Thyroid gland (tissue), 4 donors: ENCODE measurements around the gene TANC2. TPM values are rescaled to one million over a fixed set of nuclear protein-coding genes. Genes with fewer than 3 reads are reported as not detected.
"Not testable (repeated sequence)": the region's sequence is repeated elsewhere in the genome, so short reads cannot be mapped to it uniquely, and the experiment has no call there.

Experiments used
- DNase-seq, 2 donors: peaks; one replicate each; pipeline ENCODE4 v3.0.0-alpha.2; 2019
- H3K27ac ChIP-seq, 3 donors: fragments of 200-600 bp; sonication (generic); 1 replicate in 2 of 3; 2 replicates in 1 of 3; pipeline ENCODE4 v1.5.1; 2016 to 2019; ENCODE audit warnings: mild to moderate bottlenecking in 1 of 3, moderate library complexity in 1 of 3
- H3K27me3 ChIP-seq: fragments of 200-600 bp; sonication (generic); one replicate; pipeline ENCODE4 v1.5.1; 2019
- H3K36me3 ChIP-seq, 2 donors: fragments of 200-600 bp; sonication (generic); one replicate each; pipeline ENCODE4 v1.5.1; 2016 to 2019
- H3K4me1 ChIP-seq, 2 donors: fragments of 200-600 bp; sonication (generic); one replicate each; pipeline ENCODE4 v1.5.1; 2017 to 2019
- H3K4me3 ChIP-seq, 3 donors: fragments of 200-600 bp; sonication (generic); replicated peaks in 1 of 3; 1 replicate in 2 of 3; 2 replicates in 1 of 3; pipeline ENCODE4 v1.5.1; 2016; ENCODE audit warnings: mild to moderate bottlenecking in 1 of 3
- H3K9me3 ChIP-seq: fragments of 200-600 bp; sonication (generic); one replicate; pipeline ENCODE4 v1.5.1; 2017
- CTCF ChIP-seq, 6 experiments: fragments of 200-600 bp in 3 of 6; fragments of 450-650 bp in 3 of 6; sonication (generic) in 3 of 6; IDR thresholded peaks; one replicate each; pipeline ENCODE4 v1.5.1; 2016 to 2019; ENCODE audit warnings: antibody characterized with exemption in 6 of 6, mild to moderate bottlenecking in 2 of 6, inconsistent platforms in 1 of 6, moderate library complexity in 1 of 6
- POLR2A ChIP-seq, 2 donors: fragments of 450-650 bp; IDR thresholded peaks; one replicate each; pipeline ENCODE4 v1.6.1; 2017; ENCODE audit warnings: antibody characterized with exemption in 2 of 2, mild to moderate bottlenecking in 2 of 2, moderate library complexity in 1 of 2
- WGBS, 2 donors: methylation state at CpG; one replicate each; pipeline ENCODE4 v1.1.5; 2017; 5-methylcytosine and 5-hydroxymethylcytosine counted together
- intact Hi-C: fragments of 100-400 bp; cut with DNase I; formaldehyde crosslinking; loops from one replicate; pipeline ENCODE4 v1.15.1; 2023
- total RNA-seq, 4 donors: library from RNA; depleted of rRNA; stranded (reverse); fragments of >200 nt; gene quantifications; one replicate each; pipeline ENCODE4 v1.2.3, GENCODE V29; 2016

Gene TANC2
- total RNA-seq, 4 donors from 2014 or later: 15.2 to 22.2 (median 19.6) TPM

GRCh38 chr17:62968445-62968923 lies 2.4 kb downstream of the TANC2 start:
- no peak for TF ChIP-seq POLR2A (IDR thresholded peaks at IDR 0.05)
- TF ChIP-seq CTCF (IDR thresholded peaks at IDR 0.05): peak; percentile 39 to 85 (median 67)
- peaks cover 7% of the 10 kb centered on the region in 2 donors for H3K4me1 ChIP-seq
- no peaks in the 10 kb centered on the region for H3K27me3 ChIP-seq
- peak; percentile 16 to 31 for DNase-seq
- no peaks in the 10 kb centered on the region for H3K9me3 ChIP-seq
- no peaks in the 10 kb centered on the region for H3K36me3 ChIP-seq
- intact Hi-C loops: loop anchor here (5.0 kb wide), 1 partner anchor 266 kb away; no protein-coding TSS in a partner anchor
- no peak overlapping the region for H3K4me3 ChIP-seq
- no peak overlapping the region for H3K27ac ChIP-seq
- 6 to 9% methylated on average over 3 of the region's 3 CpGs for WGBS, 2 donors

GRCh38 chr17:62970610-62971009 lies 4.6 kb downstream of the TANC2 start:
- no peaks in the 10 kb centered on the region for H3K27me3 ChIP-seq

GRCh38 chr17:62971853-62972252 lies 5.8 kb downstream of the TANC2 start:
- Histone ChIP-seq H3K27ac (no peak overlapping the region), H3K4me3 (no peak overlapping the region), H3K4me1 (peaks cover 7% of the 10 kb centered on the region in 2 donors), H3K36me3 (no peaks in the 10 kb centered on the region), H3K27me3 (no peaks in the 10 kb centered on the region), H3K9me3 (no peaks in the 10 kb centered on the region)
- no peak for DNase-seq
- intact Hi-C loops: no loop called here
- TF ChIP-seq POLR2A (IDR thresholded peaks at IDR 0.05): no peak
- 88 to 92% methylated on average over 4 of the region's 4 CpGs for WGBS, 2 donors

More at GRCh38 chr17:62970610-62971009, 4.6 kb downstream of the TANC2 start:
- Histone ChIP-seq H3K9me3 (no peaks in the 10 kb centered on the region), H3K4me1 (peaks cover 7% of the 10 kb centered on the region in 2 donors), H3K27ac (no peak overlapping the region), H3K36me3 (no peaks in the 10 kb centered on the region), H3K4me3 (no peak overlapping the region)
- TF ChIP-seq CTCF (IDR thresholded peaks at IDR 0.05) (no peak), POLR2A (IDR thresholded peaks at IDR 0.05) (no peak)
- no peak for DNase-seq
- intact Hi-C loops: no loop called here

- intact Hi-C loops: no loop called here
- no peak for DNase-seq
- 96 to 97% methylated on average over 4 of the region's 4 CpGs for WGBS, 2 donors
Measured at GRCh38 chr17:62974788-62975187, 8.8 kb downstream of the TANC2 start.

GRCh38 chr17:62975206-62975605 lies 9.2 kb downstream of the TANC2 start:
- intact Hi-C loops: no loop called here
- H3K4me3 ChIP-seq: no peak overlapping the region
- DNase-seq: no peak
- TF ChIP-seq POLR2A (IDR thresholded peaks at IDR 0.05): no peak
- no peak for TF ChIP-seq CTCF (IDR thresholded peaks at IDR 0.05)
- H3K27me3 ChIP-seq: no peaks in the 10 kb centered on the region
- H3K4me1 ChIP-seq: no peaks in the 10 kb centered on the region
- WGBS, 2 donors: 90 to 94% methylated on average over 2 of the region's 2 CpGs
- no peaks in the 10 kb centered on the region for H3K9me3 ChIP-seq
- no peak overlapping the region for H3K27ac ChIP-seq
- H3K36me3 ChIP-seq: no peaks in the 10 kb centered on the region

More at GRCh38 chr17:62974788-62975187, 8.8 kb downstream of the TANC2 start:
- H3K4me3 ChIP-seq: no peak overlapping the region
- no peaks in the 10 kb centered on the region for H3K27me3 ChIP-seq
- no peaks in the 10 kb centered on the region for H3K4me1 ChIP-seq
- no peaks in the 10 kb centered on the region for H3K9me3 ChIP-seq
- H3K36me3 ChIP-seq: no peaks in the 10 kb centered on the region
- no peak for TF ChIP-seq CTCF (IDR thresholded peaks at IDR 0.05)
- H3K27ac ChIP-seq: no peak overlapping the region

- 96 to 97% methylated on average over 9 of the region's 9 CpGs for WGBS, 2 donors
- H3K36me3 ChIP-seq, H3K4me1 ChIP-seq, DNase-seq, H3K4me3 ChIP-seq, H3K9me3 ChIP-seq, intact Hi-C loops, H3K27me3 ChIP-seq, H3K27ac ChIP-seq: not testable (repeated sequence)
Measured at GRCh38 chr17:62976643-62977231, 10.7 kb downstream of the TANC2 start.
